SH-SY5Y (cell line): ENCODE data around the gene ACTN2.

Experiments used
- GATA2 ChIP-seq: IDR thresholded peaks from 2 replicates; pipeline ENCODE4 v1.6.1; 2011; ENCODE audit warnings: mild to moderate bottlenecking, low read depth, low read length
- GATA3 ChIP-seq: IDR thresholded peaks from 2 replicates; pipeline ENCODE4 v1.6.1; 2011; ENCODE audit warnings: low read depth, mild to moderate bottlenecking, low read length, moderate library complexity

GRCh38 chr1:236691348-236691747 is 5.0 kb downstream of the ACTN2 start:
- TF ChIP-seq GATA2 (no peak), GATA3 (no peak)
